ENCODE results near the gene TEX19.

TEX19 gene

GRCh38 chr17:82330322-82331239 is 28.5 kb upstream of the TEX19 start:
- H3K27me3 ChIP-seq (ENCODE audit: insufficient read depth, low read length) = peaks cover 21% of the 10 kb centered on the region
- H3K79me2 ChIP-seq (ENCODE audit: insufficient read depth, low read length) = no peaks in the 10 kb centered on the region
- H3K9ac ChIP-seq (ENCODE audit: low read length) = no peak overlapping the region
- no peak for TF ChIP-seq EZH2 (IDR thresholded peaks at IDR 0.05; ENCODE audit: borderline replicate concordance, low read length)
- no peak for TF ChIP-seq CTCF (IDR thresholded peaks at IDR 0.05; ENCODE audit: low read length)
- no peak overlapping the region for H3K4me3 ChIP-seq (ENCODE audit: low read depth, low read length, poor library complexity, severe bottlenecking)
- no peaks in the 10 kb centered on the region for H3K36me3 ChIP-seq (ENCODE audit: insufficient read depth, low read length)
- H3K4me2 ChIP-seq (ENCODE audit: low read length) = no peak overlapping the region
- H3K4me1 ChIP-seq (ENCODE audit: insufficient read depth, low read length, severe bottlenecking) = peaks cover 5% of the 10 kb centered on the region
- no peaks in the 10 kb centered on the region for H4K20me1 ChIP-seq (ENCODE audit: insufficient read depth, low read length)
- no peak overlapping the region for H2AFZ ChIP-seq (ENCODE audit: low read length)
- no peaks in the 10 kb centered on the region for H3K9me2 ChIP-seq (ENCODE audit: low read depth, low read length)
- no peak overlapping the region for H3K27ac ChIP-seq (ENCODE audit: low read depth, low read length, poor library complexity, severe bottlenecking)
- H3F3A ChIP-seq (ENCODE audit: insufficient read depth, low read length) = no peaks in the 10 kb centered on the region
- no peaks in the 10 kb centered on the region for H3K9me3 ChIP-seq (ENCODE audit: low read length)

GRCh38 chr17:82331345-82331939 is 27.6 kb upstream of the TEX19 start:
- H3K27me3 ChIP-seq (ENCODE audit: insufficient read depth, low read length) = peaks cover 21% of the 10 kb centered on the region
- no peaks in the 10 kb centered on the region for H4K20me1 ChIP-seq (ENCODE audit: insufficient read depth, low read length)
- peaks cover 5% of the 10 kb centered on the region for H3K4me1 ChIP-seq (ENCODE audit: insufficient read depth, low read length, severe bottlenecking)
- H3K4me2 ChIP-seq (ENCODE audit: low read length) = no peak overlapping the region
- H3K9me3 ChIP-seq (ENCODE audit: low read length) = no peaks in the 10 kb centered on the region
- H3K9ac ChIP-seq (ENCODE audit: low read length) = no peak overlapping the region
- no peak overlapping the region for H3K4me3 ChIP-seq (ENCODE audit: low read depth, low read length, poor library complexity, severe bottlenecking)
- H3K36me3 ChIP-seq (ENCODE audit: insufficient read depth, low read length) = no peaks in the 10 kb centered on the region
- H3F3A ChIP-seq (ENCODE audit: insufficient read depth, low read length) = no peaks in the 10 kb centered on the region
- H3K9me2 ChIP-seq (ENCODE audit: low read depth, low read length) = no peaks in the 10 kb centered on the region
- H3K79me2 ChIP-seq (ENCODE audit: insufficient read depth, low read length) = no peaks in the 10 kb centered on the region
- no peak overlapping the region for H2AFZ ChIP-seq (ENCODE audit: low read length)
- no peak for TF ChIP-seq EZH2 (IDR thresholded peaks at IDR 0.05; ENCODE audit: borderline replicate concordance, low read length)
- TF ChIP-seq CTCF (IDR thresholded peaks at IDR 0.05; ENCODE audit: low read length) = no peak
- H3K27ac ChIP-seq (ENCODE audit: low read depth, low read length, poor library complexity, severe bottlenecking) = no peak overlapping the region

GRCh38 chr17:82332669-82333278 is 26.3 kb upstream of the TEX19 start:
- Histone ChIP-seq H3F3A (ENCODE audit: insufficient read depth, low read length) (no peaks in the 10 kb centered on the region), H3K36me3 (ENCODE audit: insufficient read depth, low read length) (no peaks in the 10 kb centered on the region), H3K4me1 (ENCODE audit: insufficient read depth, low read length, severe bottlenecking) (peaks cover 5% of the 10 kb centered on the region), H3K79me2 (ENCODE audit: insufficient read depth, low read length) (no peaks in the 10 kb centered on the region), H4K20me1 (ENCODE audit: insufficient read depth, low read length) (no peaks in the 10 kb centered on the region), H3K27me3 (ENCODE audit: insufficient read depth, low read length) (peaks cover 14% of the 10 kb centered on the region; the same call in 1 of the 2 replicates), H3K4me3 (ENCODE audit: low read depth, low read length, poor library complexity, severe bottlenecking) (no peak overlapping the region), H3K9ac (ENCODE audit: low read length) (no peak overlapping the region), H2AFZ (ENCODE audit: low read length) (no peak overlapping the region), H3K9me2 (ENCODE audit: low read depth, low read length) (no peaks in the 10 kb centered on the region), H3K9me3 (ENCODE audit: low read length) (no peaks in the 10 kb centered on the region), H3K4me2 (ENCODE audit: low read length) (no peak overlapping the region), H3K27ac (ENCODE audit: low read depth, low read length, poor library complexity, severe bottlenecking) (no peak overlapping the region)
- TF ChIP-seq EZH2 (IDR thresholded peaks at IDR 0.05; ENCODE audit: borderline replicate concordance, low read length) (no peak), CTCF (IDR thresholded peaks at IDR 0.05; ENCODE audit: low read length) (no peak)

All from OCI-LY1 (cell line).